Superior temporal gyrus (tissue), 1 donor: Measurements from ENCODE around the gene LSM10.
A peak's percentile ranks its signal among the peaks of the same experiment; 100 is the strongest.

Experiments
- DNase-seq: peaks from one replicate; pipeline ENCODE4 v3.0.0-alpha.2; 2016; ENCODE audit errors: extremely low spot score

LSM10 gene

DNA sequence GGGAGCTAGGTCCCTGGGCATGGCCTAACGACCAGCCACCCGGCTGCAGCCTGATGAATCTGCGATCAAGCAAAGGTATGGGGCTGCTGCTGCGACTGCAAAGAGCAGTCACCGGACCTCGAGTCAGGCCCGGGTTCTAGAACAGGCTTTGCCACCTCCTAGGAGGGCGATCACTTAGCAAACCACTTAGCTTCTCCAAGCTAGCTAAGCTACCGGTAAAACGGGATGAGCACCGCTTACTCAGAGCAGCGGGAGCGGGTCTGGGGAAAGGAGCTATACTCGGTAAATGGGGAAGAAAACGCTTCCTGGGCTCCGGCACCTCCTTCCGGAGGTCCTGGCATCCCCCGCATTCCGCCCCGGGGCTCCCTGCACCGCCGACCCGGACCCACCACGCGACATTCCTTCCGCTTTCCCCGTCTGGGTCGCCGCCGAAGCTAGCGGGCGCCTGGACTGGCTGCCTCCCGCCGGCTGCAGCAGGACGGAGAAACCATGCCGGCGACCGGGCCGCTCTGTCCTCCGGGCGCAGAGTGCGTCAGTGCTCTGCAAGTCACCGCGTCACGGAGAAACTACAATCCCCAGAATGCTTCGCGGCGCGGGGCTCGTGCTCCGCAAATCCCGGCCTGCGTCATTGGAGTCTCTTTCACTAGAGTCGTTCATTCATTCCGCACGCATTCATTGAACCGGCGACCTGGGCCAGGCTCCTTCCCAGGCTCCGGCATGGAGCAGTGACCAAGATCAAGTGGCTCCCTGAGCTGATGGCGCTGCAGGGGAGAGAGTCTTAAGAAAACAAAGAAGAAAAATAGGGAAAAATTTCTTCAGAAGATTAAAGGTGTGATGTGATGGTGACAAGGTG, at the start of gene LSM10:
Gene LSM10 (minus strand): TSS at position 531 of the 853 bp plus-strand sequence. CDS start 3,779 bp downstream, outside the sequence.
- peak; percentile 97 for DNase-seq

DNA sequence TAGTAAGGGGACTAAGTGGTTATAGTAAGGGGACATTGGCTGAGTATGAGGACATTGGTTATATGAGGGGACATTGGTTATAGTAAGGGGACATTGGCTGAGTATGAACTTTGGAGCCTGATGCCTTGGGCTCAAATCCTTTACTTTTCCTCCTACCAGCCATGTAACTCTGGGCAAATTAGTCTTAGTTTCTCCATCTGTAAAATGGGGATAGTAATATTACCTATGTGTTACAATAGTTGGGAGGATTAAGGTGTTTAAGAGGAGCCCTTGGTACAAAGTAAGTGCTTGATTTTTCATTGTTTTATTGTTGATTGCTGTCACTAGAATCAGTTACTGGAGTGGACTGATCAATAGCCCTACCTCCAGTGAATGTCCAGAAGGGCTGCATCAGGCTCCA, 49.7 kb upstream of the LSM10 start:
- DNase-seq: no peak

DNA sequence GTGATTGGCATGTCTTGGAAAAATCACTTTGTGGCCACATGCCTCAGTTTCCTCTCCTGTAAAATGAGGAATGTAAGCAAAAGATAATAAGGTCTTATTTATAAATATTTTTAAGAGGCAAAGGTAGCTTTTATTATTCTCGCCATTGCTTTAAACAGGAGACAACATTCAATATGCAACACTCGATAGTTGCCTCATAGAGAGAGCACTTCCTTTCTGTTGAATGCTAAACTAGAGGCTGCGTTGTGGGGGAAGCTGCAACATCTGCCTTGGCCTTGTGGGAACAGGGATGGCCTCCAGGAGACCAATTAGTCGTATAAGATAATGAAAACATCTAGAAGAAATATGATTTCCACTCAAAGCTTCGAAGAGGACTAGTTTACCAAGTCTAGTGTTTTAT, 49.0 kb upstream of the LSM10 start:
- DNase-seq: no peak

GRCh38 chr1:36446271-36446670, 48.6 kb upstream of the LSM10 start:
- no peak for DNase-seq

DNA sequence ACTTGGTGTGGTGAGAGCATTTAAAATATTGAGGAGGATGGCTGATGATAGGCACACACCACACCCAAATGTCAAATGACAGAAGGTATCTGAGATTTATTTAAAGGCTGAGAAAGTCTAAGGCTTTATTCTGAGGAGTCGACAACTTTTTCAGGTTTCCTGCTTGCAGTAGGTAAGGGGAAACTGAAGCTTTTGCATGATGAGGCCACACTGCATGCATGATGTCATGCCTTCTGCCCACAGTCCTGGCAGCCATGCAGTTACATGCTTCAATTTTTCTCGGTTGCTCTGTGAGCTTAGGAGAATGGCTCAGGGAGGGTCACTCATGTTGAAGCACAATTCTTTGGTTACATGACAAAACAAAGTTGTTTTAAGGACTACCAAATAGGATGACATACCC, 45.6 kb upstream of the LSM10 start:
- DNase-seq: no peak

DNA sequence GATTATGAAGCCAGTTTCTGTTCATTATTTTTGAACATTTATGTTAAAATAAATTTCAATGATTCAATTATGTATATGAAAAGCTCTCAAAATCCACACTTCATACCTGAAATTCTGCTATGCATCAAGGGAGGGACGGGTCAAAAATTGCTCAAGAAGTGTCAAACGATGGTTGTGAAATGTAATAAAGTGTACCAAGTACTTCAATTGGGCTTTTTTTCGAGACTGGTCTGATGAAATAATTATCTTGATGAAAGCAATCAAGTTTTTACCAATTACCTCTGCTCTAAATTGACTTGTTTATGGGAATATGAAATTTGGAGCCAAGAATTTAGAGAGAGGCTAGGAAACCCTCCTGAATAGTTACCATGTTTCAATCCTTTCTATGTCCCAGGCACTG, 44.6 kb upstream of the LSM10 start:
- DNase-seq: no peak

GRCh38 chr1:36440646-36441045, 42.9 kb upstream of the LSM10 start:
- DNase-seq: no peak

GRCh38 chr1:36440044-36440443, 42.3 kb upstream of the LSM10 start:
- no peak for DNase-seq

GRCh38 chr1:36438715-36439114, 41.0 kb upstream of the LSM10 start:
- DNase-seq: no peak

- no peak for DNase-seq
Measured at GRCh38 chr1:36436821-36437220, 39.1 kb upstream of the LSM10 start.

- no peak for DNase-seq
Measured at GRCh38 chr1:36433102-36433501, 35.4 kb upstream of the LSM10 start.

DNA sequence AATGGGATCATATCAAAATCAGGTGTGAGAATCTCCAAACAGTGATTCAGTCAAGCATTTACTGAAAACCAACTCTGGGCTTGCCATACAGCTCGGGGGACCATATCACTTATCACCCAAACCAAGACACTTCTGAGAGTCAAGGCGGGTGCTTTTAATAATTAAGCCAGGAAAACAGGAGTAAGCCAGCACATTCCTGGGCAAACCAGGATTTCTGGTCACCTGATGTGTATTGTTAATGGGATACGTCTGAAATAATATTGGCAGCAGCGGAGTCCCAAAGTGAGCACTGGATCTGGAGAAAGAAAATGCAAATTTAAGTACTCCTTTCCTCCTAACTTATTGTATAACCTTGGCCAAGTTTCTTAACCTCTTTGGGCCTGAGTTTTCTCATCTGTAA, 34.9 kb upstream of the LSM10 start:
- DNase-seq: no peak

DNA sequence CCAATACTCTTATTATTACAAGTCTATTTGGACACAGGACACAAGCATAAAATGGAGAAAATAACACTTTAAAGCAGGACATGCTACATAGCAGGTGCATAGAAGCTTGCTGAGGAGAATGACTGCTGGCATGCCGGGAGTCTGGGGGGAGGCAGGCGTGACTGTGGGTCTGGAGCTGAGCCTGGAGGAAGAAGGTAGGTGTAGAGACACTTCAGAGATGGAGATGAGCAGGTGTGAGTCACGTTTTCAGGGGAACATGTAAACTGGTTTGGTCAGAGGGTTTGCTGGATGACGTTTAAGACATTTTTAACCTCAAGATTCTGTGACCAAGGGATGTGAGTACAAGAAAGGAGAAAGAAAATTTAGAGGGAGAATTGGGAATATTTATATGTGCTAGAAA, 28.1 kb upstream of the LSM10 start:
- DNase-seq: no peak

GRCh38 chr1:36421649-36422048, 23.9 kb upstream of the LSM10 start:
- DNase-seq: no peak

DNA sequence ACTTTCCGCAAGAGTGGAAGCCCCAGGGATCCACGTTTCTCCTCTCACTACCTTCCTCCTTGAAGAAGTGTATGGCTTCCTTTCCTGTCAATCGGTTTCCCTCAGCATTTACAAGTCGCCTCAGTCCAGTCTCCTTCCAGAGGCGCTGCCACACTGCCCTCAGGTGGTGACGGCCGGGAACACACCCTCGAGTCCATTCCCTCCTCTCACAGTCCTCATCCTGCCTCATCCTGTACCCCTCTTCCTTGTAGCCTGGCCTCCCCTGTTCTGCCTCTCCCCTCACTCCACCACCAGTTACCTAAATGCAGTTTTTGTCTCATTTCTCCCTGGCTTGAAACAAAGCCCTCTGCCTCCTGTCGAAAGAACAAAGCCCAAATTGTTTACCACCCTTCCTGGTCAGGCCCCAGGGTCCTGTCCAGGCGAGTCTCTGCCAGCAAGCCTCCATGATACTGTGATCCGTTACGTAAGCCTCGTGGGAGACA, 23.2 kb upstream of the LSM10 start:
- peak; percentile 92 for DNase-seq

GRCh38 chr1:36420409-36420808, 22.7 kb upstream of the LSM10 start:
- no peak for DNase-seq

- DNase-seq: no peak
Measured at GRCh38 chr1:36419569-36419968, 21.9 kb upstream of the LSM10 start.

DNA sequence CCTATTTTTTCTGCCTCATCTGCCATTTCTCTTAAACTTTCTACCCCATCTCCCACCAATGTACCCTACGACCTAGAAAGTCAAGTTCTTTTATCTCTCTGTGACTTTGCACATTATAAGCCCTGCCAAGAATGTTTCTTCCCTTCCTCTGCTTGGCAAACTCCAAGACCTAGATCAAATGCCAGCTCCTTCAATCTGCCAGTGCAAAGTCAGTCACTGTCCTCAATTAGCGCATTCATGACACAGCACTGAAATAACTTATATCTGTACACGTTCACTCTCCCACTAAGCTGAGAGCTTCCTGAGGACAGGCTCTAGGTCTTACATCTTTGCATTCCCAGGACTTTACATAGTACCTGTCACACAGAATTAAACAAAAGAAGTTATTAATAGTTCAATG, 21.4 kb upstream of the LSM10 start:
- no peak for DNase-seq

GRCh38 chr1:36417931-36418330, 20.2 kb upstream of the LSM10 start:
- DNase-seq: no peak

DNA sequence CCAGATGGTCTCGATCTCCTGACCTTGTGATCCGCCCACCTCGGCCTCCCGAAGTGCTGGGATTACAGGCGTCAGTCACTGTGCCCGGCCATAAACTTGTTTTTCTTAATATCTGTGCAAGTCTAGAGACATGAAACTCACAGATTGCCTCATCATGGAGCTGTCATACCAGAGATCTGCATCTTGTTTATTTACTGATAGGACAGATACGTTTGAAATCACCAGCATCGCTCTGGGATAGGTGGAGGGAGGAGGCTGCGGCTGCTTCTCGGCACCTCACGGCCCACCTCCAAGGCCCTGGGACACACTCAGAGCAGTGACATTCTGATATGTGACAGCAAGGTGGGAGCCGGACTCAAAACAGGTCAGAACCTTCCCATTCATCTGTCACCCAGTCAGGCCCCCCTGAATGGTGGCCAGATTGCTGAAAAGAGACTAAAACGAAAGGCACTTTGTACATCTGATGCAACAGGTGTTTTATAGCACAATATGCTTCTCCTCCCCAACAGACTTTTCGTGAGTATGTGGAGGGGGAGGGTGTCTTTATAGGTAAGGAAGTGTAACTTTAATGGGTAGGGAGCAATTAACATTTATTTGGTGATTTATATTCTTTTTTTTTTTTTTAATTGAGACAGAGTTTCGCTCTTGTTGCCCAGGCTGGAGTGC, 18.1 kb upstream of the LSM10 start:
- no peak for DNase-seq

DNA sequence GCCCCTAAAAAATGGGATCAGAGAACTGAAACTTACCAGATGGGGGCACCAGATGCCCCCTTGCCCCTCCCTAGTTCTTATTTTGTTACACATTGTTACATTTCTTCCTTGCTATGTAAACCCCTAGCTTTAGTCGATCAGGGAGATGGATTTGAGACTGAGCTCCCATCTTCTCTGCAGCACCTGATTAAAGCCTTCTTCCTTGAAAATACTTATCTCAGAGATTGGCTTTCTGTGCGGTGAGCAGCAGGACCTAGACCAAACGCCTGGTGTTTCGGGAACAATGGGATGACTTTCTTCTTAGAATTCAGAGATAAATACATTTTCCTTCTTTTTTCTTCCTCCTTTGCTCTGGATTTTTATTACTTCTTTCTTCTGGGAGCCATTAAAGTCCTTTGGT, 16.7 kb upstream of the LSM10 start:
- no peak for DNase-seq

DNA sequence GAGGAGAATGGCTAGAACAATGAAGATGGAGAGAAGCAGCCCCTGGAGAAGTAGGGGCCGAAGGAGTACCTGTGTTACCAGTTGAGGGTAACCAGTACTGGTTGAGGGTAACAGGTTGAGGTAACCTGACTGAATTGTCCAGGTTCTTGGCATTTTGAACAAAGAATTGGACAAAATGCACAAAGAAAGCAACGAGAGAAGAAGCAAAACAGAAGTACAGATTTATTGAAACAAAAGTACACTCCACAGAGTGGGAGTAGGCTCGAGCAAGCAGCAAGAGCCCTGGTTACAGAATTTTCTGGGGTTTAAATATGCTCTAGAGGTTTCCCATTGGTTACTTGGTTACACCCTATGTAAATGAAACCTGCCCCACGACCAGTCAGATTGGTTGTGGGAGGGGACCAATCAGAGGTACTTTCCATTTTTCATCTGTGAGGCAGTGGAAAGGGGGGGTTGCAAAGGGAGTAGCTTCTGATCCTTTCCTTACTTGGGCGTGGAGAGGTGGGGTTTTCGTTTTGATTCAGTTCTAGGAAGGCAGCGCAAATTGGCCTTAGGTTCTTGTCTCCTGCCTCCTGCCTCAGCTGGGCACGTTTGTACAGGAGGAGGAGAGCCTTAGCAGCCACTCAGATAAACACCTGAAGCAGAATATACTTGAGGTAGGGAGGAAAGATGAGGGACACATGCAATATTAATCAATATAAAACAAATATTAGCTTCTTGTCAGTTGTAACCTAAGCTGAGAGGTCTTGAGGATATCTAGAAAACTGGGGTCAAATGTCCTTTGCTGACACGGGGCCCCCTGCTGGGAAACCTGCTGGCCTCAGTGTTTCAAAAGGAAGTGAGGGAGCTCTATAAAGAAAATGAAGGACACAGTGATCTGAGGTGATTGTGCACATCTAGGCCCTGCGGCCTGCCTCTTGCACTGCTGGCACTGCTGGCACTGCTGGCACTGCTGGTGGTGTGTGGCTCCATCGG, 14.3 kb upstream of the LSM10 start:
- DNase-seq: no peak
